ENCODE data around the gene PITPNB. TPM values are rescaled to one million over a fixed set of nuclear protein-coding genes. Genes with fewer than 3 reads are reported as not detected.

The PITPNB gene
- total RNA-seq, 1 donor from 2014 or later, result 32.3 TPM

GRCh38 chr22:27878541-27878940 is 40.5 kb downstream of the PITPNB start:
- no peak for DNase-seq

GRCh38 chr22:27877501-27877900 is 41.6 kb downstream of the PITPNB start:
- DNase-seq, result no peak

DNA sequence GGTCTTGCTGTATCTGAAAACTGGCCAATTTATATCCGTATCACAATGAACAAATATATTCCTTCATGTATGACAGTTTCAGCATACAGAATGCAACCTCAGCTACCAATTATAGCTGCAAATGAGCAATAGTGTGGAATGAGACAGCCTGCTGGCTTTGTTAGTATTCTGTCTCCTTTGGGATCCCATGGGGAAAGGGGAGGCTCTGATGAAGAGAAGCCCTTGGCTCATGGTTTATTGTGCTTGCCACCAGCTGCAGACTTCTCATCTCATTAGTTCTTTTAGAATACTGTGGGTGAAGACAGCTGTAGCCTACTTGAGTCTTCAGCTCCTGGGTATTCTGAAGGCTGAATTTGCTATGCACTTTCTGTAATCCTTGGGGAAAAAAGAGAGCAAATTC is 42.4 kb downstream of the PITPNB start:
- no peak for DNase-seq

GRCh38 chr22:27875951-27876350 is 43.1 kb downstream of the PITPNB start:
- DNase-seq, result no peak

DNA sequence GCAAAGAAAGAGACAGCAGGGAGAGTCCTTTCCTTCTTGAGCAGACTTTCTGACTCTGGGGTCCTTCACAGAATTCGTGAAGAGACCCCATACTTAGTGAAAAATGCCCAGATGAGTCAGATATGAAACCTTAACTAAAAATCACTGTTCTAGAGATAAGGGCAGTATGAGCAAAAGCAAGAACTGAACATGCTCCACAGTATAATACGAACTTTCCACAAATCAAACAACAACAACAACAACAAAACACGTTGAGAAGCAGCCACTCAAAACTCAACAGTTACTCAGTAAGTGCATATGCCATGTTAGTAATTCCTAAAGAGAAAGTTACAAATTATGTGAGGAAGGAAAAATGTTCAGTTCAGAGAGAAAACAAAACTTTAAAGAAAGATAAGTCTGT is 44.3 kb downstream of the PITPNB start:
- no peak for DNase-seq

- DNase-seq, result no peak
Measured at GRCh38 chr22:27874185-27874584, 44.9 kb downstream of the PITPNB start.

DNA sequence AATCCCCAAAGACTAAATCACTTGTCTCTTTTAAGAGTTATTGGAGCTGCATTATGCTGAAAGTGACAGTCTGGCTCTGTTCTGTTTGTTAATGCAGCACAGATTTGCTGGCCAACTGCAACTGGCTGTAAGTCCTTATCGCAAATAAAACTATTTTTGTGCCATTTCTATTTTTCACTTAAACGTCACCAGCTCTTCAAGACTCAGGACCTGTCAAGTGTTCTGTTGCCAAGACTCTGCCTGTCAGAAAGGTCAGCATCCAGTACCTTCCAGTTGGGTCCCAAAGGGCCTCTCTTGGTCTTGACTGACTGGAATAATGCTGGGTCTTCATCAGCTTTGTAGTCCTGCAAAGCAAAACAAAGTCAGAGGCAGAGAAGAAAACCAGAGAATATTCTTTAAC is 45.6 kb downstream of the PITPNB start:
- no peak for DNase-seq

DNA sequence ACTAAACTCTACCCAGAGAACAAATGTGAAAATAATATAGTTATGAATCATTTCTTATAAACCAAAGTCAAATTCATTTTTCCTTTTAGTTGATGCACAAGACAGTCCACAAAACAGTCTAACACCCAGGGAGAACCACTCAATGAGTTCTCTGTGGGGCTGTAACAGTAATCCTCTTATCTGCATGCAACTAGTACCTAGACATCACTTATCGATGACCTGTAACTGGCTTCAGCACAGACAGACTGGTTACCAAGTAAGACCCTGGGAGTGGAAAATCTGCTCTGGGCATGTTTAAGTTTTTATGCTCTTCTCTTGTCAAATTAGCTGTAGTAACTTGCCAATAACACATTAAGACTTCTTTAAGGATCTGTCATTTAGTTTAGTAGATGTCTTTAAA is 46.6 kb downstream of the PITPNB start:
- no peak for DNase-seq

DNA sequence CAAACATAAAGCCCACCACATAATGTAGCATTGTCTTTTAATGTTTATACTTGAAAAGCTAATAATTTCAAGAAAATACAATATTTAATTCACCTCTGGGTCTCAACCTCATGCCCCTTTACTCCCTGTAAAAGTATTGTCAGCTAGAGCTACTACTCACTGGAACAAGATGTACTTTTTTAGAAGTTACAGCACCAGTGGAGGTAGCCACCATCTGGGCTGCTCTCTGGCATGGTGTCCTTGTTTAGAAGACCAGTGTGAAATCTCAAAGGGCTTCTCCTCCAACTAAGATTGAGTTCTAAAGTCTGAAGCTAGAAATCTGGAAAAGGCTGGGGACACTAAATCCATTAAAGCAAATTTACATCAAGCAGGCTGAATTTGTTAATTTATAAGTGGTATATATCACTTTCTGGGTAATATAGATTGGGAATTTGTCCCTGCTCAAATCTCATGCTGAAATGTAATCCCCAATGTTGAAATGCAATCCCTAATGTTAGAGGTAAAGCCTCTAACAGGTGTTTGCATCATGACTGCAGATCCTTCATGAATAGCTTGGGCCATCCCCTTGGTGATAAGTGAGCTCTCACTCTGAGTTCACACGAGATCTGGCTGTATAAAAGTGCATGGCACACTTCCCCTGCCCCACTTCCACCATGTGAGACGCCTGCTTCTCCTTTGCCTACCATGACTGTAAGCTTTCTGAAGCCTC is 47.6 kb downstream of the PITPNB start:
- no peak for DNase-seq

DNA sequence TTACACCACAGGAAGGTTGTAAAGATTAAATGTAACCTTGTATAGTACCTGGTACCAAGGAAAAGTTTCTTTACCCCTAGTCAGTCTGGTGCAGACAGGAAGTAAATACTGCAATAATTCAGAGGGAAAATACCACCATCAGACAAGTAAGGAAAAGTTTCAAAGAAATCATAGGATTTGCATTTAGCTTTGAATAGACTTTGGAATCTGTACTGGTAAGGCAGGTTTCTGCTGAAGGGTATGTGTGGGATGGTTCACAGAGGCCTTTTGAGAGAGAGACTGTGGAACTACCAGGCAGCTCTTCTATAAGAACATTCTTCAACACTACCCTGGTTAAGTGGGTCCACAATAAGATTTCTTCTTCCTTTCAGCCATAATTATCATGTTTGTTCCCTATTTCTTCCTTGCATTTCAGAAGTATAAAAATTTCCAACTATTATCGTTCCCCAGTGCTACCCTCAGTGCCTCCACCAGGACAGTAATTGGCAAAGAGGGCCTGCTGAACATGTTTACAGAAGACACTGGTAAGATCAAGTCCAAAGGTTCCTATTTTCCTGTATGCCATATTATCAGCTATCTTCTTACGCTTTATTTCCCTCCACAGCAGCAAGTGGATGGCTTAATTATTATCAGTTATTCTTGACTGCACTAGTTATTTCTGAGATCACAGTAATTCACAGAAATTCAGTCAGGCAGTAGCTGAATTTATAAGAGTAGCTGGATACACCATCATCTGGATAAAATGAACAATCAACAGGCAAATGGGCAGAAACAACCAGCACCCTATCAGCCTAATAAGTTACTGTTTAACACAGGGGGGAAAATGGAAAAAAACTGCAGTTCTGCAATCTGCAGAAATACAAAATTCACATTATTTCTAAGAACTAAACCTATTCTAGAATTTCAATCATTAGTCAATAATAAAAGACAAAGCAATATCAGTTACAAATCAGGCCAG is 48.5 kb downstream of the PITPNB start:
- no peak for DNase-seq

- DNase-seq, result no peak
Measured at GRCh38 chr22:27868732-27869282, 50.2 kb downstream of the PITPNB start.

DNA sequence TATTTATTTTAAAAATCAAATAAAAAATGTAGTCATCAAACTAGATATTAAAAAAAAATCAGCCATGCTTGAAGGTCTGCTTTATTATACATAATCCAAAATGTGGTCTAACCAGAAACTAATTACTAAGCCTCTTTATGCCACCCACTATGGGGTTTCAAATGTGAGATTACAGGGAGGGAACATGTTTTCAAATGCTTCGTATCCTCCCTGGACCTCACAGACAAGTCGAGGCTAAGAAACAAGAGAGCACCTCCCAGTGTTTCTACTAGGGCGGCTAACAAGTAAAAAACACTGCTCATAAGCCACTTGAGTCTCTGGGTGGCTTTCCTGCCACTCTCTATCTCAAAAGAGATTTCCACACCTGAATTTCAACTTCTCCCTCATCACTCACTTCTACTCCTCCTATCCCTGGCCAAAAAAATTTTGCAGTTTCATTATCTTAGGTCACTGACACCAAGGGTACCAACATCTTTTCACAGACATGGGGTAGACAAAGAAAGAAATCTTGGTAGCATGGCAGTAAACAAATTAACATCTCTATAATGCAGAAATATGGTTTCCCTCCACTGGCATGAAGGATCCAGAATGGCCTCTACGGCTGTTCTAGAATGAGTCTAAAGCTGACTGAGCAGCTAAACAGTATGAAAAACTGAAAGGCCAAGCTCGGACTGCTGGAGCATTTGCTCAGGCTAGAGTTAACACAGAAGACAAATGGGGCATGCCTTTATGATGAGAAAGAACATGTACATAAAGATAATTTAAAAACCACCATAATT is 50.9 kb downstream of the PITPNB start:
- DNase-seq, result no peak

GRCh38 chr22:27867085-27867952 is 51.7 kb downstream of the PITPNB start:
- DNase-seq, result no peak

DNA sequence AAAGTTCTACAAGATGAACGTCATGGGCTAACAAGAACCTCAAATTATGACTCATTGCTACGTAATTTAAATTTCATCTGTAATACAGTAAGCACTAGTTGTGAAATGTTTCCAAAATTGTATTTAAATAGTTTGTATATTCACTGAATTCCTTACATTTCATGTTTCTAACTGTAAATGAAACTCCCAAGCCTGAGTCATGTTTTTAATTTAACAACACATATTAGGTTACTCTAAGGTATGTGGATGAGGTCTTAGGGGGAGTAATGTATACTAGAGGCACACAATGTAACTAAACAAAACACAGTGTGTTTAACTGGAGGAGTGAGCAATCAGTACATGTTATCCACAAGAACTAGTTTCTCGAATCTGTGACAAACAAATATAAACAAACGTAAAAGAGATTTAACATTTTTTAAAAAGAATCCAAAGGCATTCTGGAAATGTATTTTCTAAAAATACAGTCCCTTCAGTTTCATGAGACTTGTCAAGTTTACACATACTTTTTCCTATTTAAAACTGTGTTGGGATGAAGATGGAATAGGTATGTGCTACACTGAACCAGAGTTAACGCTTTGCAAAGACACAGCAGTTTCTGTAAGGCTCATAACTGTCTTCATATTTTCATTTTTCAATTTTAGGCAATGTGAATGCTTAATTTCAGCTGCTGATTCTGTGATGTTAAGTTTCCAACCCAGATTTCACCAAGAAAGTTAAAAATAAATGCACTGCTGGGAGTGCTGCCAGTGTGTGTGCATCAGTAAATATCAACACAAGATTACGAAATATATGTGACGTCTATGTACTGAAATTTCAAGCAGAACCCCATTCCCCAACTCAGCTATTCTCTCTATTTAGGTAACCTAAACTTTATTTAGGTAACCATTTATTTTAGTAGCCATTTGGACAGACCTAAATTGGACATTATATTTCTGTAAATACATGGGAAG is 52.6 kb downstream of the PITPNB start:
- no peak for DNase-seq

- no peak for DNase-seq
Measured at GRCh38 chr22:27865496-27865895, 53.6 kb downstream of the PITPNB start.

DNA sequence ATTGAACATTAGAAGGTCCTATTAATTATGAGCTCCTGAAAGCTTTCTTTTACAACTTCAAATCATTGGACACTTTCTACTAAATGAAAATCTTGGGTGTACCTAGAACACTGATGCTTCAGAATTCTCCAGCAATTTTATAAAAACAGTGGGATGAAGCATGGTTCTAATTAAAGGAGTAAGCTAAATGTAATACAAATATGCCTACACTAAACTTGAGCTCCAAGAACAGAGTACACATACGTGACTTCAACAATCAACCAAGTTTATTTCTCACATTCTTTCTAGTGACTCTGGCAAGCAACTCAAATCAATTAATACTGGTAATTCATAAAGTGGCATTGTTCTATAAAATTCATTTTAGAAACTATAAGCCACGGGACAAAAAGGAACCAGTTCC is 55.5 kb downstream of the PITPNB start:
- DNase-seq, result no peak

DNA sequence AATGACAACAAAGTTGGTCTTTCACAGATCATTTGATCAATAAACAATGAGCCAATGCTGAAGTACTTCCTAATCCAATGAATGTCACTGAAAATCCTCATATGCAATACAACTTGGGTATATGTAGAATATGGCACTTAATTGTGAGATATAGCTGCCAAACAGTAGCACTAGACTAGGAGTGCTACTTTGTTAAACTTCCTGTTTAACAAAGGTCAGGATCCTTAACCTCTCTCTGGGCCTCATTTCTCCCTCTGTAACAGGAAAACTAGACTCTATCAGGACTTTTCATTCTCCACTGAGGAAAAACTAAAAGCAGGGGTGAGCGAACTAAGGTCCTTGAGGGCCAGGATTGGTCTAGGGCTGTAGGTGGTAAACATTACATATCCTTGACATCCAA is 56.1 kb downstream of the PITPNB start:
- no peak for DNase-seq

DNA sequence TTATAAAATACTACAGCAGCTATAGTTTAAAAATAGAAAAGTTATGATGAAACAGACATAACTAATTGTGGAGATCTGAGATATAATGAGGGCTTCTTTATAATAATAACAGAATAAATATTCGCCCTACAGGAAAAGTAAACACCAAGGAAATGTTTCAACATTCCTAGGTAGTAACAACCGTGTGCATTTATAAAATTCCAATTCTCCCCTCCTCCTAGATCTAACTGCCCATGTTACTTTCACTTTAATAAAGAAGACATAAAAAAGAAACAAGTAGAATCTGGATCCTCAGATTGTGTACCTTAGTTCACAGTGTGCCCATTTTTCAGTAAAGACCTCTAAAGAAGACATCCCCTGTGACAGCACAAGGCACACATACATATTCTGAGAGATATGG is 59.7 kb downstream of the PITPNB start:
- DNase-seq, result no peak

DNA sequence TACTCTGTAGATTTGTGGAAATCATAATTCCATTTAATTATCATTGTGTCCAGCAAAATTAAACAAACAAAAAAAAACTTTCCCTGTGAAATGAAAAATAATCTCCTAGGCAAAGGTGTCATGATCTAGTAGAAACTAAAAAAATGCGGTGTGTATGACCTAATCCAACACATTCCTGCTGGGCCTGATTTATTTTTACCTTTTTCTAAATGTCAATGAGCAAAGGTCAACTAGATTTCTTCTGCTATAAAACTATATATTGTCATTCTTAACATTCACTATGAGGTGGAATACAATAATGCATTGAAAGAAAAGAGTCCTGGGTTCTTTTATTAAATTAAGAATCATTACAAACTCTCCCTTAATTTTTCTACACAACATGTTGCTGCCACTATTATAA is 60.4 kb downstream of the PITPNB start:
- DNase-seq, result no peak

- no peak for DNase-seq
Measured at GRCh38 chr22:27857443-27857842, 61.6 kb downstream of the PITPNB start.
